Measurements from ENCODE around the gene ESRRB.

The ESRRB gene

GRCh38 chr14:76514213-76514998 is 138.5 kb downstream of the ESRRB start:
- no CpG with 5 or more reads among the region's 6 CpGs for WGBS (ENCODE audit: extremely low coverage, insufficient coverage, low lambda C conversion rate)
- Histone ChIP-seq H3K4me1 (ENCODE audit: control insufficient read depth, low read depth, low read length) (peaks cover 4% of the 10 kb centered on the region), H3K23ac (ENCODE audit: low read length) (no peak overlapping the region), H3K56ac (ENCODE audit: low read length) (no peak overlapping the region), H3K36me3 (ENCODE audit: control insufficient read depth, insufficient read depth, low read length) (no peaks in the 10 kb centered on the region), H3K18ac (ENCODE audit: low read length) (no peak overlapping the region), H4K8ac (ENCODE audit: low read depth, low read length) (no peak overlapping the region), H3K79me1 (ENCODE audit: low read length) (no peaks in the 10 kb centered on the region), H3K27ac (ENCODE audit: low read depth, low read length) (no peak overlapping the region), H3K4me3 (ENCODE audit: low read length) (no peak overlapping the region), H4K5ac (ENCODE audit: low read length) (no peak overlapping the region), H3K4ac (ENCODE audit: low read depth, low read length) (no peak overlapping the region), H2BK5ac (ENCODE audit: low read length) (no peak overlapping the region), H3K79me2 (ENCODE audit: control insufficient read depth, insufficient read depth, low read length) (no peaks in the 10 kb centered on the region), H3K4me2 (ENCODE audit: low read length) (no peak overlapping the region), H2BK15ac (replicated peaks; ENCODE audit: low read depth) (no peak overlapping the region), H2AK5ac (ENCODE audit: low read length) (no peak overlapping the region), H2BK120ac (ENCODE audit: low read depth, low read length) (no peak overlapping the region), H3K9ac (ENCODE audit: low read length) (no peak overlapping the region), H3K27me3 (ENCODE audit: insufficient read depth, low read length, poor library complexity) (no peaks in the 10 kb centered on the region)
- no peak for DNase-seq

DNA sequence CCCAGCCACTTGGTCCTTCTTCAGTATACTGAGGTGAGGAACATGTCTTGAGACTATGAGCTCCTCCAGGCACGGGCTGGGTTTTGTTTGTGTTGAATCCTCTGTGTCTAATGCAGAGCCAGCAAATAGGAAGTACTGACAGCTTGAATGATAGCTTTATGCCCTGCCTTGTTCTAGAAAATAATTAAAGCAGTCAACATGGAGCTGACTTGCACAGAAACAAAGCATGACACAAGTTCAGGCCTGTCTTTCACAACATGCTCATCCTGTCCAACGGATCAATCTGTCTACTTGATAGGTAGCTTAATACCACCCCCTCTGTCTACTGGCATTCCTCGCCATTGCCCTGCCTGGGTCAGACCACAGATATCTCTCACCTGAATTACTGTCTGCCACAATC is 140.9 kb downstream of the ESRRB start:
- H3K4ac ChIP-seq (ENCODE audit: low read depth, low read length): no peak overlapping the region
- H3K4me3 ChIP-seq (ENCODE audit: low read length): no peak overlapping the region
- H3K9ac ChIP-seq (ENCODE audit: low read length): no peak overlapping the region
- DNase-seq: no peak
- H3K4me1 ChIP-seq (ENCODE audit: control insufficient read depth, low read depth, low read length): no peaks in the 10 kb centered on the region
- H3K27me3 ChIP-seq (ENCODE audit: insufficient read depth, low read length, poor library complexity): no peaks in the 10 kb centered on the region
- no peak overlapping the region for H2BK15ac ChIP-seq (replicated peaks; ENCODE audit: low read depth)
- no peak overlapping the region for H2AK5ac ChIP-seq (ENCODE audit: low read length)
- no CpG with 5 or more reads among the region's 3 CpGs for WGBS (ENCODE audit: extremely low coverage, insufficient coverage, low lambda C conversion rate)
- H2BK120ac ChIP-seq (ENCODE audit: low read depth, low read length): no peak overlapping the region
- H3K36me3 ChIP-seq (ENCODE audit: control insufficient read depth, insufficient read depth, low read length): no peaks in the 10 kb centered on the region
- H3K4me2 ChIP-seq (ENCODE audit: low read length): no peak overlapping the region
- no peak overlapping the region for H2BK5ac ChIP-seq (ENCODE audit: low read length)
- no peak overlapping the region for H3K23ac ChIP-seq (ENCODE audit: low read length)
- no peak overlapping the region for H4K5ac ChIP-seq (ENCODE audit: low read length)
- no peak overlapping the region for H3K56ac ChIP-seq (ENCODE audit: low read length)
- no peaks in the 10 kb centered on the region for H3K79me2 ChIP-seq (ENCODE audit: control insufficient read depth, insufficient read depth, low read length)
- H4K8ac ChIP-seq (ENCODE audit: low read depth, low read length): no peak overlapping the region
- no peak overlapping the region for H3K27ac ChIP-seq (ENCODE audit: low read depth, low read length)
- H3K79me1 ChIP-seq (ENCODE audit: low read length): no peaks in the 10 kb centered on the region
- no peak overlapping the region for H3K18ac ChIP-seq (ENCODE audit: low read length)

DNA sequence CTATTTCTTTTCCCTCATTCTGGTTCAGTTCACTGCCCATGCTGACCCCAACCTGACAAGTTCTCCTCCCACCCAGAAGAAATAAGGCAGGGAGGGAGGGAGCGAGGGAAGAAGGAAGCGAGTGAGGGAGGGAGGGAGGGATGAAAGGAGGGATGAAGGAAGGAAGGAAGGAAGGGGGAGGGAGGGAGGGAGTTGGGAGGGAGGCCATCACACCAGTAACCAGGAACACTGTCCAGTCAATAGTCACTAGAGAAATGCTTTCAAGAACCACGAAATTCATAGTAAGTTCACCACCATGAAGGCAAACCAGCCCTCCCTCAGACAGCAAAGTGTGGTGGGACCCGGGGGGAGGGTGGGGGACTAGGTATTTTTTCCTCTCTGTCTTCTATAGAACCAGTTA is 142.4 kb downstream of the ESRRB start:
- Histone ChIP-seq H4K8ac (ENCODE audit: low read depth, low read length) (no peak overlapping the region), H3K79me1 (ENCODE audit: low read length) (no peaks in the 10 kb centered on the region), H3K4me1 (ENCODE audit: control insufficient read depth, low read depth, low read length) (no peaks in the 10 kb centered on the region), H3K23ac (ENCODE audit: low read length) (no peak overlapping the region), H3K4me3 (ENCODE audit: low read length) (no peak overlapping the region), H2BK15ac (replicated peaks; ENCODE audit: low read depth) (no peak overlapping the region), H2BK120ac (ENCODE audit: low read depth, low read length) (no peak overlapping the region), H2AK5ac (ENCODE audit: low read length) (no peak overlapping the region), H3K4ac (ENCODE audit: low read depth, low read length) (no peak overlapping the region), H3K36me3 (ENCODE audit: control insufficient read depth, insufficient read depth, low read length) (no peaks in the 10 kb centered on the region), H2BK5ac (ENCODE audit: low read length) (no peak overlapping the region), H3K27ac (ENCODE audit: low read depth, low read length) (no peak overlapping the region), H3K79me2 (ENCODE audit: control insufficient read depth, insufficient read depth, low read length) (no peaks in the 10 kb centered on the region), H4K5ac (ENCODE audit: low read length) (no peak overlapping the region), H3K4me2 (ENCODE audit: low read length) (no peak overlapping the region), H3K56ac (ENCODE audit: low read length) (no peak overlapping the region), H3K9ac (ENCODE audit: low read length) (no peak overlapping the region), H3K27me3 (ENCODE audit: insufficient read depth, low read length, poor library complexity) (no peaks in the 10 kb centered on the region), H3K18ac (ENCODE audit: low read length) (no peak overlapping the region)
- no CpG with 5 or more reads among the region's 4 CpGs for WGBS (ENCODE audit: extremely low coverage, insufficient coverage, low lambda C conversion rate)
- no peak for DNase-seq

DNA sequence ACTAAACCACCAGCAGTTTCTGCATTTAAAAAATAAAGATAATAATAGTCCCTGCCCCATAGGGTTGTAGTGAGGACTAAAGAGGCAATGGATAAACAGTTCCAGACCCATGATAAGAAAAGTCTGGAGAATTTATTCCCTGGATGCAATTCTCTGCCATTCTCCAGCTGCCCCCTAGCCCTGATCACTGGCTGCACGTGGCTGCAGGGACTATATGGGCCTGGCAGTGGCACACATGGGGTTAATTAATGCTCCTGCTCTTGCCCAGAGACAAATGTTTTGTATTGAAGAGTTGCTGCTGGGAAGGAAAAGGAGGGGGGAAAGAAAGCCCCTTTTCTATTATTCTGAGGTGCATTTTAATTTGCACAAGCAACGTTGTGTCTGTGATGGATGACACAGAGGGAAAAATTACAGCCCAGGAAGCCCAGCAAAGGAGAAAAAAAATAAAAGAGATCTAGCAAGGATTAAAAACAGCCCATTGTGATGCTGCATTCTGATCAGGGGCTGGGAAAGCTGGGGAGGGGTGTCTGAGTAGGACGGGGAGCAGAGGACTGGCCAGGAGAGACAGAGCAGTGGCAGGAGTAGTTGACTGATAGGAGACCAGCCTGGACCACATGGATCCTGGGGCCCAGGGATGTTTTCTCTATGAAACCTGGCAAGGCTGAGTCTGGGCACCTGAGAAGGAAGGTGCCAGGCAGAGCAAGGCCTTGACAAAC is 149.3 kb downstream of the ESRRB start:
- H3K79me1 ChIP-seq (ENCODE audit: low read length): no peaks in the 10 kb centered on the region
- H4K5ac ChIP-seq (ENCODE audit: low read length): no peak overlapping the region
- DNase-seq: no peak
- no peaks in the 10 kb centered on the region for H3K36me3 ChIP-seq (ENCODE audit: control insufficient read depth, insufficient read depth, low read length)
- H2BK15ac ChIP-seq (replicated peaks; ENCODE audit: low read depth): no peak overlapping the region
- no peak overlapping the region for H3K9ac ChIP-seq (ENCODE audit: low read length)
- H3K79me2 ChIP-seq (ENCODE audit: control insufficient read depth, insufficient read depth, low read length): no peaks in the 10 kb centered on the region
- H3K27me3 ChIP-seq (ENCODE audit: insufficient read depth, low read length, poor library complexity): no peaks in the 10 kb centered on the region
- no peak overlapping the region for H3K4ac ChIP-seq (ENCODE audit: low read depth, low read length)
- H3K23ac ChIP-seq (ENCODE audit: low read length): no peak overlapping the region
- no peak overlapping the region for H2BK120ac ChIP-seq (ENCODE audit: low read depth, low read length)
- H3K4me2 ChIP-seq (ENCODE audit: low read length): no peak overlapping the region
- no peak overlapping the region for H2AK5ac ChIP-seq (ENCODE audit: low read length)
- H2BK5ac ChIP-seq (ENCODE audit: low read length): no peak overlapping the region
- H3K18ac ChIP-seq (ENCODE audit: low read length): no peak overlapping the region
- no peak overlapping the region for H3K27ac ChIP-seq (ENCODE audit: low read depth, low read length)
- H4K8ac ChIP-seq (ENCODE audit: low read depth, low read length): no peak overlapping the region
- WGBS (ENCODE audit: extremely low coverage, insufficient coverage, low lambda C conversion rate): no CpG with 5 or more reads among the region's 3 CpGs
- no peak overlapping the region for H3K56ac ChIP-seq (ENCODE audit: low read length)
- no peak overlapping the region for H3K4me3 ChIP-seq (ENCODE audit: low read length)
- no peaks in the 10 kb centered on the region for H3K4me1 ChIP-seq (ENCODE audit: control insufficient read depth, low read depth, low read length)

GRCh38 chr14:76531085-76531484 is 155.1 kb downstream of the ESRRB start:
- Histone ChIP-seq H2BK15ac (replicated peaks; ENCODE audit: low read depth) (no peak overlapping the region), H4K8ac (ENCODE audit: low read depth, low read length) (no peak overlapping the region), H3K4me3 (ENCODE audit: low read length) (no peak overlapping the region), H3K36me3 (ENCODE audit: control insufficient read depth, insufficient read depth, low read length) (no peaks in the 10 kb centered on the region), H3K4me2 (ENCODE audit: low read length) (no peak overlapping the region), H2BK5ac (ENCODE audit: low read length) (no peak overlapping the region), H3K79me2 (ENCODE audit: control insufficient read depth, insufficient read depth, low read length) (no peaks in the 10 kb centered on the region), H4K5ac (ENCODE audit: low read length) (no peak overlapping the region), H3K4ac (ENCODE audit: low read depth, low read length) (no peak overlapping the region), H3K18ac (ENCODE audit: low read length) (no peak overlapping the region), H3K4me1 (ENCODE audit: control insufficient read depth, low read depth, low read length) (peaks cover 2% of the 10 kb centered on the region), H3K79me1 (ENCODE audit: low read length) (no peaks in the 10 kb centered on the region), H3K27ac (ENCODE audit: low read depth, low read length) (no peak overlapping the region), H2AK5ac (ENCODE audit: low read length) (no peak overlapping the region), H2BK120ac (ENCODE audit: low read depth, low read length) (no peak overlapping the region), H3K56ac (ENCODE audit: low read length) (no peak overlapping the region), H3K23ac (ENCODE audit: low read length) (no peak overlapping the region), H3K9ac (ENCODE audit: low read length) (no peak overlapping the region), H3K27me3 (ENCODE audit: insufficient read depth, low read length, poor library complexity) (no peaks in the 10 kb centered on the region)
- WGBS (ENCODE audit: extremely low coverage, insufficient coverage, low lambda C conversion rate): no CpG with 5 or more reads among the region's 3 CpGs
- DNase-seq: no peak

Data from mesendoderm (in vitro differentiated cells).